GM18520 (cell line): Measurements from ENCODE around the gene ADAMTS15.

Experiments used
- ATAC-seq: cut with Tn5 transposase; IDR thresholded peaks from one replicate; pipeline ENCODE4 v1.9.1; 2021; ENCODE audit not compliant: unreplicated experiment

Gene ADAMTS15

GRCh38 chr11:130510407-130511006 lies 62.1 kb downstream of the ADAMTS15 start:
- no peak for ATAC-seq

- ATAC-seq = no peak
Observed at GRCh38 chr11:130511765-130512164, 63.3 kb downstream of the ADAMTS15 start.

GRCh38 chr11:130512662-130513061 lies 64.2 kb downstream of the ADAMTS15 start:
- no peak for ATAC-seq

GRCh38 chr11:130513132-130513531 lies 64.7 kb downstream of the ADAMTS15 start:
- no peak for ATAC-seq

GRCh38 chr11:130514316-130514715 lies 65.9 kb downstream of the ADAMTS15 start:
- ATAC-seq = no peak

DNA sequence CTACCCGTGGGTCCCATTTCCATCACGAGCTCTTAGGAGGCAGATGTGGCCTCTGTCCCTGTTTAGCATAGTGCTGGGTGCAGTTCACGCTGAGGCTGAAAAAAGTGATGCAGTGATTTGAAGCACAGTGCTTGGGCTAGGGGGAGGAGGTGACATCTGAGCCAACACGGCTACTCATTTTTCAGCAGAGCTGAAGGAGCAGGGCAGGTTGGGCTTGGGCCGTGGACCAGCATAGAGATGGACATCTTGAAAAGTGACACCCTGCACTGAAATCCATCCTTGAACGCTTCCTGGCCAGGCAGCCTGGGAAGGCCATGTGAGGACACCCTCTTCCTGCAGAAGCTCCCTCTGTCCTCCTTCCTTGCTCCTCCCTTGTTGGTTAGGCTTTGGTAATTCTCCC lies 66.4 kb downstream of the ADAMTS15 start:
- no peak for ATAC-seq

DNA sequence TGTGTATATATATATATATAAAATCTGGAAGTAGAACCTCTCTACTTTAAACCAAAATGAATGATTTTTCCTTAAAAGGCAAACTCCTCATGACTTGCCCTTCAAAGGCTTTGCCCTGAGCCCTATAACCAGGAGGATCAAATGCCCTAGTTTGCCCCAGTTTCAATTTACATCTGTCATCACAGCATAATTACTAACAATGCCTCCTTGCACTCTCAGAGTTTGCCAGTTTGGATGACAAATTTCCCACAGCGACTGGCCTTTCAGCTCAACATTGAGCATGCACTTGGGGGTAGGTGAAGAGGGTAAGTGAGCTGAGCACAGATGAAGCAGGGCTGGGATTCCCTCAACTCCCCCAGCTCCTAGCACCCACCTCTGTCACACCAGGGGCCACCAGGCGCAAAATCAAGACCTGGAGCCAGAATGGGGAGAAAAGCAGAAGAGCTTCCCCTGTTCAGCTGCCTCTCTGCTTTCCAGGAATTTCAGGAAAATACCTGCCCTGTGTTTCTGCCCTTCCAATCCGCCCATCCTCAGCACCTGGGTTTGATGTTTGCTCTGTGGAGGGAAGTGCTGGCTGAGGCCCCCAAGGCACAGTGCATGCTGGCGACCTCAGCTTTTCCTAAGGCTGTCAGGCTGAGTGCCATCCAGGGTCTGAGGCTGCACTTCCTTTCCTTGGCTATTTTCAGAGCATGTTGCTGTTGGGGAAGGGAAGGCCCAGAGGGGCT lies 67.5 kb downstream of the ADAMTS15 start:
- ATAC-seq = no peak

DNA sequence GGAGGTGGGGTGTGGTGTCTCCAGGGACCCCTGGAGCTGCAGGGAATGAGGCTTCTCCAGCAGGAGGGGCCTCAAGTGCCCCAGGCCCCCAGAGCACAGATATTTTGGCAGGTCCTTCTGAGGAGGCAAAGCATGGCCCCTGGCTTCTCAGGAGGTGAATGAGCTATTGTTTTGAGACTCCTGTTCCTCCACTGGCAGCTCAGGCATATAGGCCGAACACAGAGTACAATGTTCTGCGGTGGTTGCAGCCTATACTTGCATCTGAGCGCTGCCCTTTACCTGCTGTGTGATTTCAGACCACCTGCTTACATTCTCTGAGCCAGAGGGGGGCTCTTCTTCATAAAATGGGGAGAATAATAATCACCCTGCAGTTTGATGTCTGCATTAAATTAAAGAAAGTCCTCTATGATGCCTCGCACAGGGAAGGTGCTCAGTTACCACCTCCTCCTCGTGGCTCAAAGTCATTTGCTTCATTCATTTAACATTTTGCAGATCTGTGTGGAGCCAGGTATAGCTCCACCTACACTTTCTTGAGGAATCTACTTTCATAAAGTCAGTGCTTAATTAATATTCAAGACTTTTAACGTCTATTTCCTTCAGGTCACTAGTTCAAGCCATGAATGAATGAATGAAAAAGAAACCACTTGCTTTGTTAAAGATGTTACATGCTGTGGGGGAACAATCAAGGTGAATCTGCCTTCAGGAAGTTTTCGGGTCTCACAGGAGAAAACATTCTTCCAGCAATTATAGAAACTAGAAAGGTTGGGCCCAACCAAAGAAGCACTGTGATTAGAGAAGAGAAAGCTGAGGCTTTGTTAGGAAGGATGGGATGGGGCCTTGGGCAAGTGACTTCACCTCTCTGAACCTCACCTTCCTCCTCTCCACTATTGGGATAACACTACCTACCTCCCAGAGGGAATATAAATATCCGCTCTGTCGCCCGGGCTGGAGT lies 68.4 kb downstream of the ADAMTS15 start:
- no peak for ATAC-seq

GRCh38 chr11:130518164-130518680 lies 69.8 kb downstream of the ADAMTS15 start:
- ATAC-seq = no peak

- ATAC-seq = no peak
Observed at GRCh38 chr11:130519128-130519932, 70.9 kb downstream of the ADAMTS15 start.

- ATAC-seq = no peak
Observed at GRCh38 chr11:130520271-130520671, 71.8 kb downstream of the ADAMTS15 start.

DNA sequence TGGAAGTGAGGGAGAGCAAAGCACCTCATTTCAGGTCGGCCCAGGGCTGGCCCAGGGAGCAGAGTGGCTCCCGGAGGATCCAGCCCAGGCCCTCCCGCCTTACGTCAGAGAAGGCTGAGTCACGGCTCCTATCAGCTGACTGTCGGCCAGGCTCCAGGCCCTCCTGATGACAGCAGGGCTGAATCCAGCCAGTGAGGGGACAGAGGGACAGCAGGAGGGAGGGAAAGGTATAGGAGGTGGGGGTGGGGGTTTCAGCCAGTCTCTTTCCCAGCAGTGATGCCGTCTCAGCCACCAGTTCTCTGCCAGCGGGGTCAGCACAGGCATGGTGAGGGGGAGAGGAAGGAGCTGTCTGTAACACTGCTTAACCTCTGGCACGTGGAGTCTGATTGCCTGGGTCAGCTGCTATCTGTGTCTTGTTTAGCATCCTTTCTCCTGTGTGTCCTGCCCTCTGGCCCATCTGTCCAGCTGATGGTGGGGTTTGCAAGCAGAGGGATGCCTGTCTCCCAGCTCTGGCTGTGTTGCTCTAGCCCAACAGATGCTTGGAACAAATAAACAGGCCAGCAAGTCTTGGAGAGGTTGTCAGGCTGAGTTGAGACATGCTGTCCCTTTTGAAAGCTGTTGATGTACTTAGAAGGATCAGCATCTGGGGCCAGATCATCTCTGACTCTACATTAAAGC lies 74.0 kb downstream of the ADAMTS15 start:
- ATAC-seq = no peak

DNA sequence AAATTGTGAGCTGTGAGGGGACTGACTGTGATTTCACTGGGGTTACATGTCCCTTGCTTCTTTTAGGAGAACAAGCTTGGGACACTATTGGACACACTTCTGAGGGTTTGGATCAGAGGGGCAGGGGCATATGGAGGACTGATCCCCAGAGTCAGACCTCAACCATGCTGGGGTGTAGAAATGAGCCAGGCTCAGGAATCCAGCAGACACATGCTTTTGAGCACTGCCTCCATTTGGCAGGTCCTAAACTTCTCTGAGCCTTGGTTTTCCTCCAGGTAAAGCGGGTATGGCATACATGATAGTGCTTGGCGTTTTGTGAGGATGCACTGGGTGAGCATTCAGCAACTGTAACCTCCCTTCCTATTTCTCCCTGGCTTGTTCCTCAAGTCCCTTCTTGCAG lies 74.7 kb downstream of the ADAMTS15 start:
- no peak for ATAC-seq

- ATAC-seq = no peak
Observed at GRCh38 chr11:130523609-130524008, 75.2 kb downstream of the ADAMTS15 start.

GRCh38 chr11:130524132-130524790 lies 75.8 kb downstream of the ADAMTS15 start:
- ATAC-seq = no peak

- no peak for ATAC-seq
Observed at GRCh38 chr11:130525307-130525706, 76.9 kb downstream of the ADAMTS15 start.
